Fibroblast of lung (primary cell): Measurements from ENCODE around the gene FHL3. TPM values are rescaled to one million over a fixed set of nuclear protein-coding genes. Genes with fewer than 3 reads are reported as not detected.

Experiments used
- DNase-seq, 2 donors: peaks; one replicate each; pipeline versions ENCODE4 v3.0.0 to v3.0.0-alpha.2; 2010; ENCODE audit warnings: low read depth in 2 of 2
- H2AFZ ChIP-seq: 2 replicates; pipeline ENCODE4 v1.5.1; 2012; ENCODE audit warnings: low read length, control low read depth, inconsistent platforms
- H3K27ac ChIP-seq: 2 replicates; pipeline ENCODE4 v1.5.1; 2011; ENCODE audit warnings: low read length, control low read depth; ENCODE audit not compliant: insufficient read depth
- H3K27me3 ChIP-seq: 2 replicates; pipeline ENCODE4 v1.5.1; 2011; ENCODE audit warnings: mild to moderate bottlenecking, low read length; ENCODE audit not compliant: control insufficient read depth, insufficient read depth
- H3K36me3 ChIP-seq: 2 replicates; pipeline ENCODE4 v1.5.1; 2011; ENCODE audit warnings: low read length; ENCODE audit not compliant: control insufficient read depth, insufficient read depth
- H3K4me1 ChIP-seq: 2 replicates; pipeline ENCODE4 v1.5.1; 2011; ENCODE audit warnings: low read length; ENCODE audit not compliant: control insufficient read depth, insufficient read depth; ENCODE audit errors: extremely low read depth
- H3K4me2 ChIP-seq: 2 replicates; pipeline ENCODE4 v1.5.1; 2011; ENCODE audit warnings: low read length, control low read depth; ENCODE audit not compliant: insufficient read depth; ENCODE audit errors: extremely low read depth
- H3K4me3 ChIP-seq, 4 experiments: fragments of 200-600 bp in 1 of 4; sonication (generic) in 1 of 4; replicated peaks in 1 of 4; 2 replicates each; pipeline ENCODE4 v1.5.1; 2011 to 2016; ENCODE audit warnings: low read length in 4 of 4, low read depth in 3 of 4, mild to moderate bottlenecking in 3 of 4, control low read depth in 2 of 4, inconsistent platforms in 1 of 4, mixed read lengths in 1 of 4; ENCODE audit not compliant: insufficient read depth in 1 of 4; ENCODE audit errors: control extremely low read depth in 1 of 4
- H3K79me2 ChIP-seq: 2 replicates; pipeline ENCODE4 v1.5.1; 2012; ENCODE audit warnings: mild to moderate bottlenecking, low read length, inconsistent platforms; ENCODE audit not compliant: control insufficient read depth, insufficient read depth
- H3K9ac ChIP-seq: 2 replicates; pipeline ENCODE4 v1.5.1; 2011; ENCODE audit warnings: mild to moderate bottlenecking, low read length, control low read depth; ENCODE audit not compliant: insufficient read depth
- H3K9me3 ChIP-seq: 2 replicates; pipeline ENCODE4 v1.5.1; 2012; ENCODE audit warnings: low read depth, low read length; ENCODE audit not compliant: control insufficient read depth, insufficient read depth
- H4K20me1 ChIP-seq: 2 replicates; pipeline ENCODE4 v1.5.1; 2011; ENCODE audit warnings: low read length; ENCODE audit not compliant: control insufficient read depth, insufficient read depth; ENCODE audit errors: extremely low read depth
- CTCF ChIP-seq, 2 donors: IDR thresholded peaks in 1 of 2; conservative IDR thresholded peaks in 1 of 2; 1 replicate in 1 of 2; 2 replicates in 1 of 2; pipeline ENCODE4 v1.5.1; 2011 to 2012; ENCODE audit warnings: low read length in 2 of 2, control low read depth in 1 of 2, inconsistent platforms in 1 of 2, low read depth in 1 of 2, mild to moderate bottlenecking in 1 of 2
- EZH2 ChIP-seq: IDR thresholded peaks from 2 replicates; pipeline ENCODE4 v1.5.1; 2012; ENCODE audit warnings: low read length, control low read depth, mild to moderate bottlenecking; ENCODE audit errors: missing control alignments
- polyA plus RNA-seq, 2 donors: library from polyadenylated mRNA; depleted of rRNA in 1 of 2; stranded (reverse) in 1 of 2; unstranded in 1 of 2; fragments of >200 nt; gene quantifications; 2 replicates each; pipeline ENCODE4 v1.2.1, GENCODE V29; 2011 to 2012; ENCODE audit warnings: missing spikeins in 1 of 2
- total RNA-seq: library from RNA; depleted of rRNA; stranded (reverse); fragments of >200 nt; gene quantifications from 2 replicates; pipeline ENCODE4 v1.2.1, GENCODE V29; 2014

The FHL3 gene
- total and polyA plus RNA-seq, 2 donors (not counting 1 experiment from before 2014, with no cell fraction given), result 13.9 to 25.0 TPM

- H4K20me1 ChIP-seq, result no peaks in the 10 kb centered on the region
- no peak for TF ChIP-seq CTCF (conservative IDR thresholded peaks at IDR 0.05 in 1 of 2, IDR thresholded peaks at IDR 0.05 in 1 of 2; ENCODE audit: low read depth in 1 of 2, low read length in 2 of 2)
- TF ChIP-seq EZH2, result no peak
Observed at GRCh38 chr1:38047603-38048141, 42.4 kb upstream of the FHL3 start.

GRCh38 chr1:38046884-38047602 is 41.7 kb upstream of the FHL3 start:
- Histone ChIP-seq H4K20me1 (no peaks in the 10 kb centered on the region), H3K4me2 (peak overlapping the region; percentile 78), H3K4me1 (peaks cover 3% of the 10 kb centered on the region), H2AFZ (no peak overlapping the region), H3K4me3 (peak overlapping the region in 3 of 4 experiments; percentile 23 to 59 (median 45)), H3K27me3 (peaks cover 68% of the 10 kb centered on the region), H3K79me2 (no peaks in the 10 kb centered on the region), H3K27ac (no peak overlapping the region), H3K9ac (no peak overlapping the region), H3K36me3 (no peaks in the 10 kb centered on the region), H3K9me3 (no peaks in the 10 kb centered on the region)
- TF ChIP-seq CTCF (conservative IDR thresholded peaks at IDR 0.05 in 1 of 2, IDR thresholded peaks at IDR 0.05 in 1 of 2; ENCODE audit: low read depth in 1 of 2, low read length in 2 of 2) (no peak), EZH2 (no peak)
- DNase-seq, result peak; percentile 62 to 85

More at GRCh38 chr1:38047603-38048141, 42.4 kb upstream of the FHL3 start:
- H3K9me3 ChIP-seq, result no peaks in the 10 kb centered on the region
- peak overlapping the region; percentile 78 for H3K4me2 ChIP-seq
- no peak overlapping the region for H3K27ac ChIP-seq
- no peaks in the 10 kb centered on the region for H3K79me2 ChIP-seq
- H3K36me3 ChIP-seq, result no peaks in the 10 kb centered on the region
- no peak overlapping the region for H3K9ac ChIP-seq
- peak; percentile 44 to 66 for DNase-seq
- H3K27me3 ChIP-seq, result peaks cover 64% of the 10 kb centered on the region
- peaks cover 3% of the 10 kb centered on the region for H3K4me1 ChIP-seq
- H3K4me3 ChIP-seq, result peak overlapping the region; percentile 18 to 59 (median 24)
- no peak overlapping the region for H2AFZ ChIP-seq

- peak within 1 kb of the TSS; percentile 19 to 59 (median 34) for H3K4me3 ChIP-seq
- no peaks in the 10 kb centered on the region for H3K9me3 ChIP-seq
- peaks cover 3% of the 10 kb centered on the region for H3K4me1 ChIP-seq
- H3K36me3 ChIP-seq, result no peaks in the 10 kb centered on the region
- no peak for DNase-seq
- H3K27me3 ChIP-seq, result peaks cover 64% of the 10 kb centered on the region
- TF ChIP-seq CTCF (conservative IDR thresholded peaks at IDR 0.05 in 1 of 2, IDR thresholded peaks at IDR 0.05 in 1 of 2; ENCODE audit: low read depth in 1 of 2, low read length in 2 of 2), result no peak
- TF ChIP-seq EZH2, result no peak
- no peaks in the 10 kb centered on the region for H4K20me1 ChIP-seq
- H2AFZ ChIP-seq, result no peak within 1 kb of the TSS
- peak within 1 kb of the TSS; percentile 78 for H3K4me2 ChIP-seq
- no peaks in the 10 kb centered on the region for H3K79me2 ChIP-seq
- no peak within 1 kb of the TSS for H3K9ac ChIP-seq
- no peak within 1 kb of the TSS for H3K27ac ChIP-seq
Observed at GRCh38 chr1:38046333-38046883, 41.1 kb upstream of the FHL3 start, which contains the start of gene POU3F1. Gene POU3F1 (minus strand): TSS chr1:38046793. CDS start chr1:38046743, 50 bp downstream.
